Measurements from ENCODE around the gene SFRP2. TPM values are rescaled to one million over a fixed set of nuclear protein-coding genes. Genes with fewer than 3 reads are reported as not detected.

The SFRP2 gene
- total RNA-seq, 2 donors from 2014 or later, result 157 to 313 TPM

GRCh38 chr4:153747406-153747955 lies 41.4 kb downstream of the SFRP2 start:
- intact Hi-C loops (cut with DNase I), result loop anchor here (5.0 to 10.0 kb wide), 2 partner anchors 105 to 113 kb away; no protein-coding TSS in a partner anchor
- DNase-seq (ENCODE audit: low spot score), result no peak

DNA sequence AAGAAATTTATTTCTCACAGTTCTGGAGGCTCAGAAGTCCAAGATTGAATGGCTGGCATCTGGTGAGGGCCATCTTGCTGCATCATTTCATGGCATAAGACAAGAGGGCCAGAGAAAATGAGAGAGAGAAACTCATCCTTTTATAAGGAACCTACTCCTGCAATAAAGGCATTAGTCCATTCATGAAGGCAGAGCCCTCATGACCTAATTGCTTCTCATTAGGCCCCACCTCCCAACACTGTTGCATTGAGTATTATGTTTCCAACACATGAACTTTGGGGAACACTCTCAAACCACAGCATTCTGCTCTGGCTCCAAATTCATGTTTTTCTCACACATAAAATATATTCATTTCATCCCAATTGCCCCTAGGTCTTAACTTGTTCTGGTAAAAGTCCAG lies 43.2 kb downstream of the SFRP2 start:
- intact Hi-C loops (cut with DNase I), result loop anchor here (5.0 to 10.0 kb wide), 2 partner anchors 103 to 111 kb away; no protein-coding TSS in a partner anchor
- no peak for DNase-seq (ENCODE audit: low spot score)

DNA sequence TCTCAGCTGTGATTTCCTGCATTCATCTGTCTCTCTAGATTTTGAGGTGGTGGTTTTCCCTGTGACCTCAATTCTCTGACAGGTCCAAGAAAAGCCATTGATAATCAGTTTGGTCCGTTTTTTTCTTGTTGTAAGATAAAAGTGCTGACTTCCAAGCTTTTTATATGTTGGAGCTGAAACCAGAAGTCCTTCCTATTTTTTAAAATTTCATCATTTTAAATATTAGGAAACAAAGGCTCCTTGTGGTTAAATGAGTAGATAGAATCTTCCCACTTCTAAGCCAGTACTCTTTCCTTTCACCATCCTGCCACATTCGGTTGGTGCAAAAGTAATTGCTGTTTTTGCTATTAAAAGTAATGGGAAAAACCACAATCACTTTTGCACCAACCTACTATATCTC lies 47.3 kb downstream of the SFRP2 start:
- intact Hi-C loops (cut with DNase I), result loop anchor here in 1 of 2 donors (10.0 kb wide), 1 partner anchor 107 kb away; no protein-coding TSS in a partner anchor

GRCh38 chr4:153735906-153736461 lies 52.9 kb downstream of the SFRP2 start:
- intact Hi-C loops (cut with DNase I), result no loop called here
- DNase-seq (ENCODE audit: low spot score), result no peak

More for the DNA sequence above, 47.3 kb downstream of the SFRP2 start:
- no peak for DNase-seq (ENCODE audit: low spot score)

- intact Hi-C loops (cut with DNase I), result no loop called here
- no peak for DNase-seq (ENCODE audit: low spot score)
Measured at GRCh38 chr4:153733751-153734448, 55.0 kb downstream of the SFRP2 start.

GRCh38 chr4:153731239-153731638 lies 57.6 kb downstream of the SFRP2 start:
- intact Hi-C loops (cut with DNase I), result no loop called here
- no peak for DNase-seq (ENCODE audit: low spot score)

Other genes starting within 250 kb of the SFRP2 start
- 10 to 100 TPM; 38.5 to 39.8 TPM for gene TLR2, start 104.8 kb downstream of the SFRP2 start, total RNA-seq
- gene RNF175, start 29.1 kb downstream of the SFRP2 start, total RNA-seq, result under 1 TPM in 1 of 2 donors, not detected in 1; 0.52 TPM

Data from posterior vena cava (tissue), 2 donors.